ENCODE measurements around the gene DMD.

GRCh38 chrX:31704938-31705337 lies 1506.4 kb downstream of the DMD start:
- TF ChIP-seq EP300 (IDR thresholded peaks at IDR 0.05; ENCODE audit: borderline replicate concordance in 1 of 2, low read depth in 2 of 2, low read length in 2 of 2) (no peak), CBX8 (IDR thresholded peaks at IDR 0.05; ENCODE audit: borderline replicate concordance, low read depth, low read length) (no peak)

All from H1 (cell line).